GM19324 (cell line): ENCODE data around the gene MAD1L1.

Source experiments
- ATAC-seq: cut with Tn5 transposase; IDR thresholded peaks from one replicate; pipeline ENCODE4 v1.9.1; 2021; ENCODE audit warnings: mild to moderate bottlenecking, moderate library complexity; ENCODE audit not compliant: unreplicated experiment, low FRiP score

The MAD1L1 gene

GRCh38 chr7:1950452-1951158 is 282.1 kb downstream of the MAD1L1 start:
- ATAC-seq = no peak

GRCh38 chr7:1950066-1950451 is 282.7 kb downstream of the MAD1L1 start:
- ATAC-seq = no peak

- ATAC-seq = no peak
These were observed 283.1 kb downstream of the MAD1L1 start for GRCh38 chr7:1949681-1950055.

GRCh38 chr7:1948887-1949680 is 283.7 kb downstream of the MAD1L1 start:
- no peak for ATAC-seq

GRCh38 chr7:1948301-1948796 is 284.4 kb downstream of the MAD1L1 start:
- ATAC-seq = no peak

GRCh38 chr7:1947586-1948217 is 285.0 kb downstream of the MAD1L1 start:
- ATAC-seq = no peak

- ATAC-seq = no peak
These were observed 285.8 kb downstream of the MAD1L1 start for GRCh38 chr7:1946773-1947450.

GRCh38 chr7:1946025-1946772 is 286.5 kb downstream of the MAD1L1 start:
- ATAC-seq = no peak

GRCh38 chr7:1945558-1945957 is 287.2 kb downstream of the MAD1L1 start:
- ATAC-seq = no peak

GRCh38 chr7:1944619-1945210 is 288.0 kb downstream of the MAD1L1 start:
- no peak for ATAC-seq

GRCh38 chr7:1943933-1944618 is 288.7 kb downstream of the MAD1L1 start:
- no peak for ATAC-seq

- ATAC-seq = no peak
These were observed 289.4 kb downstream of the MAD1L1 start for GRCh38 chr7:1943326-1943725.

GRCh38 chr7:1942941-1943289 is 289.8 kb downstream of the MAD1L1 start:
- no peak for ATAC-seq

GRCh38 chr7:1942243-1942940 is 290.4 kb downstream of the MAD1L1 start:
- ATAC-seq = no peak

- no peak for ATAC-seq
These were observed 291.1 kb downstream of the MAD1L1 start for GRCh38 chr7:1941464-1942242.

- peak; percentile 11 for ATAC-seq
These were observed 291.9 kb downstream of the MAD1L1 start for GRCh38 chr7:1940863-1941262.

- peak; percentile 92 for ATAC-seq
These were observed 292.4 kb downstream of the MAD1L1 start for GRCh38 chr7:1940402-1940786.
